HG03135 (cell line): ENCODE results near the gene RNF150.
"Not testable (repeated sequence)": the region's sequence is repeated elsewhere in the genome, so short reads cannot be mapped to it uniquely, and the experiment has no call there.

ENCODE experiments used
- ATAC-seq: cut with Tn5 transposase; IDR thresholded peaks from one replicate; pipeline ENCODE4 v1.9.1; 2021; ENCODE audit warnings: mild to moderate bottlenecking, moderate library complexity; ENCODE audit not compliant: unreplicated experiment

The RNF150 gene

GRCh38 chr4:141078871-141079270, 54.4 kb downstream of the RNF150 start:
- ATAC-seq, result no peak

- ATAC-seq, result no peak
Observed at GRCh38 chr4:141077611-141078225, 55.6 kb downstream of the RNF150 start.

- ATAC-seq, result no peak
Observed at GRCh38 chr4:141075553-141075952, 57.7 kb downstream of the RNF150 start.

GRCh38 chr4:141074098-141074878, 59.0 kb downstream of the RNF150 start:
- ATAC-seq, result no peak

- no peak for ATAC-seq
Observed at GRCh38 chr4:141066690-141067089, 66.6 kb downstream of the RNF150 start.

- ATAC-seq, result no peak
Observed at GRCh38 chr4:141065872-141066271, 67.4 kb downstream of the RNF150 start.

GRCh38 chr4:141062651-141063050, 70.6 kb downstream of the RNF150 start:
- no peak for ATAC-seq

- no peak for ATAC-seq
Observed at GRCh38 chr4:141058591-141059512, 74.4 kb downstream of the RNF150 start.

GRCh38 chr4:141057582-141057981, 75.7 kb downstream of the RNF150 start:
- no peak for ATAC-seq

GRCh38 chr4:141056473-141056872, 76.8 kb downstream of the RNF150 start:
- no peak for ATAC-seq

- ATAC-seq, result no peak
Observed at GRCh38 chr4:141054446-141054845, 78.8 kb downstream of the RNF150 start.

GRCh38 chr4:141050999-141051398, 82.3 kb downstream of the RNF150 start:
- ATAC-seq, result not testable (repeated sequence)

- ATAC-seq, result no peak
Observed at GRCh38 chr4:141047228-141047884, 85.9 kb downstream of the RNF150 start.

- ATAC-seq, result no peak
Observed at GRCh38 chr4:141046255-141046654, 87.0 kb downstream of the RNF150 start.

- no peak for ATAC-seq
Observed at GRCh38 chr4:141045848-141046247, 87.4 kb downstream of the RNF150 start.

- no peak for ATAC-seq
Observed at GRCh38 chr4:141041021-141041476, 92.2 kb downstream of the RNF150 start.

- no peak for ATAC-seq
Observed at GRCh38 chr4:141039156-141039555, 94.1 kb downstream of the RNF150 start.

- no peak for ATAC-seq
Observed at GRCh38 chr4:141038428-141038827, 94.8 kb downstream of the RNF150 start.

GRCh38 chr4:141037446-141037845, 95.8 kb downstream of the RNF150 start:
- no peak for ATAC-seq

GRCh38 chr4:141036786-141037185, 96.5 kb downstream of the RNF150 start:
- ATAC-seq, result no peak

GRCh38 chr4:141035920-141036319, 97.3 kb downstream of the RNF150 start:
- ATAC-seq, result no peak
